ENCODE measurements around the gene ANKRD65. TPM values are rescaled to one million over a fixed set of nuclear protein-coding genes. Genes with fewer than 3 reads are reported as not detected.
A peak's percentile ranks its signal among the peaks of the same experiment; 100 is the strongest.
"Not testable (repeated sequence)": the region's sequence is repeated elsewhere in the genome, so short reads cannot be mapped to it uniquely, and the experiment has no call there.

ANKRD65 gene
- total and polyA plus RNA-seq, 3 experiments from 2014 or later = not detected

DNA sequence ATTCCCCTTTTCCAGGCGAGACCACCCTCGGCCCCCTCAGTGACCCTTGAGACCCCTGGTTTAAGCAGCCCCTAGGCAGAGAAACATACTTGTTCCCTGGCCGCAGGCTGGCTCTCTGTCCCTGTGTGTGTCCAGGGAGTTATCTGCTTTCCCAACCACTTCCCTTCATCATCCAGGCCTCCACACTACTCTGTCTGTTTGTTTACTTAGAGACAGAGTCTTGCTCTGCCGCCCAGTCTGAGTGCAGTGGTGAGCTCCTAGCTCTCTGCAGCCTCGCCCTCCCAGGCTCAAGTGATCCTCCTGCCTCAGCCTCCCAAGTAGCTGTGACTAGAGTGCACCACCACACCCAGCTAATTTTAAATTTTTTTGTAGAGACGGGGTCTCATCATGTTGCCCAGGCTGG, 8.6 kb upstream of the ANKRD65 start:
- DNase-seq = no peak
- H3K27ac Mint-ChIP-seq = peak overlapping the region in 1 of 8 donors; percentile 2
- no peaks in the 10 kb centered on the region for H3K9me3 ChIP-seq (ENCODE audit: low read length)
- ChIA-PET CTCF (interaction anchor here (2.1 kb wide), 1 partner anchor 11 kb away, joined by 5 read pairs; no protein-coding TSS in a partner anchor), POLR2A (no interaction called here)
- H3K27me3 ChIP-seq (ENCODE audit: insufficient read depth, low read length, poor library complexity, severe bottlenecking) = peaks cover 2% of the 10 kb centered on the region
- H3K27ac ChIP-seq (ENCODE audit: low read depth, low read length) = no peak overlapping the region
- peaks cover 19 to 29% of the 10 kb centered on the region in 2 donors for H3K27me3 Mint-ChIP-seq
- no peaks in the 10 kb centered on the region for H3K36me3 ChIP-seq (ENCODE audit: insufficient read depth, low read length)
- no peak overlapping the region for H3K4me3 Mint-ChIP-seq
- no peaks in the 10 kb centered on the region for H3K4me1 ChIP-seq (ENCODE audit: insufficient read depth, low read length)
- no peaks in the 10 kb centered on the region for H3K36me3 Mint-ChIP-seq
- peaks cover 3 to 7% (median 5%) of the 10 kb centered on the region in 3 donors for H3K4me1 Mint-ChIP-seq
- no peaks in the 10 kb centered on the region for H3K9me3 Mint-ChIP-seq
- no peak overlapping the region for H3K4me3 ChIP-seq (ENCODE audit: low read length)

DNA sequence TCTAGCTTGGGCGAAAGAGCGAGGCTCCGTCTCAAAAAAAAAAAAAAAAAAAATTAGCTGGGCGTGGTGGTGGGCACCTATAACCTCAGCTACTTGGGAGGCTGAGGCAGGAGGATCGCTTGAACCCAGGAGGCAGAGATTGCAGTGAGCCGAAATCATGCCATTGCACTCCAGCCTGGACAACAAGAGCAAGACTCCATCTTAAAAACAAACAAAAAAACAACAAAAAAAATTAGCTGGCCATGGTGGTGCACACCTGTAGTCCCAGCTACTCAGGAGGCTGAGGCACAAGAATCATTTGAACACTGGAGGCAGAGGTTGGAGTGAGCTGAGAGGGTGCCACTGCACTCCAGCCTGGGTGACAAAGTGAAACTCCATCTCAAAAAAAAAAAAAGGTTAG, 7.9 kb upstream of the ANKRD65 start:
- DNase-seq; H3K27me3 ChIP-seq (ENCODE audit: insufficient read depth, low read length, poor library complexity, severe bottlenecking); H3K4me1 Mint-ChIP-seq; H3K4me3 Mint-ChIP-seq; H3K4me1 ChIP-seq (ENCODE audit: insufficient read depth, low read length); H3K9me3 Mint-ChIP-seq; H3K27ac ChIP-seq (ENCODE audit: low read depth, low read length); H3K36me3 ChIP-seq (ENCODE audit: insufficient read depth, low read length); H3K36me3 Mint-ChIP-seq; H3K4me3 ChIP-seq (ENCODE audit: low read length); H3K9me3 ChIP-seq (ENCODE audit: low read length); H3K27ac Mint-ChIP-seq; POLR2A ChIA-PET: not testable (repeated sequence)
- CTCF ChIA-PET = interaction anchor here (1.0 to 2.1 kb wide), 2 partner anchors 11 to 15 kb away, joined by 4 to 5 read pairs; no protein-coding TSS in a partner anchor
- peaks cover 23 to 29% of the 10 kb centered on the region in 2 donors for H3K27me3 Mint-ChIP-seq

DNA sequence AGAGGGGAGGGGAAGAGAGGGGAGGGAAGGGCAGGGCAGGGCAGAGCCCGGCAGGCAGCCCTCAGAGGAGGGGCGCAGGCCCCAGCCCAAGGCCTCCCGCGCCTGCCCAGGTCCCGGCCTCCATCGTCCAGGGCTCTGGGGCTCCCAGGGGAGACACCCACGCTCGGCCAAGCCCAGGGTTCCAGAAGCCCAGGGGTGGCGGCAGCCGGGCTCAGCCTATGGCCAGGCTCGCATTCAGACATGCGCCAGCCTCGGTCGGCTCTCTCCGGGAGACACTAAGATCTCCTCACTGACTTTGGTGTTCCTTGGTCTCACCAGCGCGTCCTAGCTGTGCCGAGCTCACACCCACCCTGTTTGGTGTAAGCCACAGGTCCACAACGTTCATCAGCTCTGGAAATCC, 7.1 kb upstream of the ANKRD65 start:
- no peak overlapping the region for H3K4me3 ChIP-seq (ENCODE audit: low read length)
- Mint-ChIP-seq H3K27me3 (peaks cover 24 to 31% of the 10 kb centered on the region in 2 donors), H3K9me3 (no peaks in the 10 kb centered on the region), H3K4me1 (peaks cover 3 to 7% (median 5%) of the 10 kb centered on the region in 3 donors), H3K4me3 (peak overlapping the region in 4 of 7 donors; percentile 13 to 68 (median 50)), H3K36me3 (no peaks in the 10 kb centered on the region), H3K27ac (peak overlapping the region in 1 of 8 donors; percentile 70)
- DNase-seq = no peak
- no peaks in the 10 kb centered on the region for H3K4me1 ChIP-seq (ENCODE audit: insufficient read depth, low read length)
- no peak overlapping the region for H3K27ac ChIP-seq (ENCODE audit: low read depth, low read length)
- POLR2A ChIA-PET = no interaction called here
- no peaks in the 10 kb centered on the region for H3K27me3 ChIP-seq (ENCODE audit: insufficient read depth, low read length, poor library complexity, severe bottlenecking)
- H3K9me3 ChIP-seq (ENCODE audit: low read length) = no peaks in the 10 kb centered on the region
- H3K36me3 ChIP-seq (ENCODE audit: insufficient read depth, low read length) = no peaks in the 10 kb centered on the region
- CTCF ChIA-PET = interaction anchor here (1.0 to 2.1 kb wide), 2 partner anchors 12 to 14 kb away, joined by 4 to 5 read pairs; no protein-coding TSS in a partner anchor

DNA sequence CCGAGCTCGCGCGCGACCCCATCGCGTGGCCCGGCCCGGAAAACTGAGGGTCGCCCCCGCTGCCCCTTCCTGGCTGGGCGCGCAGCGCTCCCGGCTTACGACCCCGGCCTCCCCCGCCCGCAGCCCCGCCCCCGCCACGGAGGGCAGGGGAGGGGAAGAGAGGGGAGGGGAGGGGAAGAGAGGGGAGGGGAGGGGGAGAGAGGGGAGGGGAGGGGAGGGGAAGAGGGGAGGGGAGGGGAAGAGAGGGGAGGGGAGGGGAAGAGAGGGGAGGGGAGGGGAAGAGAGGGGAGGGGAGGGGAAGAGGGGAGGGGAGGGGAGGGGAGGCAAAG, 6.7 kb upstream of the ANKRD65 start:
- H3K36me3 Mint-ChIP-seq = no peaks in the 10 kb centered on the region
- Histone ChIP-seq H3K27me3 (ENCODE audit: insufficient read depth, low read length, poor library complexity, severe bottlenecking) (no peaks in the 10 kb centered on the region), H3K9me3 (ENCODE audit: low read length) (no peaks in the 10 kb centered on the region), H3K27ac (ENCODE audit: low read depth, low read length) (no peak overlapping the region), H3K36me3 (ENCODE audit: insufficient read depth, low read length) (no peaks in the 10 kb centered on the region), H3K4me3 (ENCODE audit: low read length) (no peak overlapping the region), H3K4me1 (ENCODE audit: insufficient read depth, low read length) (no peaks in the 10 kb centered on the region)
- no peak for DNase-seq
- H3K27ac Mint-ChIP-seq = no peak overlapping the region
- no peaks in the 10 kb centered on the region for H3K9me3 Mint-ChIP-seq
- CTCF ChIA-PET = no interaction called here
- POLR2A ChIA-PET = no interaction called here
- H3K27me3 Mint-ChIP-seq = peaks cover 28 to 35% of the 10 kb centered on the region in 2 donors
- no peak overlapping the region for H3K4me3 Mint-ChIP-seq
- H3K4me1 Mint-ChIP-seq = peaks cover 3 to 11% (median 5%) of the 10 kb centered on the region in 3 donors

DNA sequence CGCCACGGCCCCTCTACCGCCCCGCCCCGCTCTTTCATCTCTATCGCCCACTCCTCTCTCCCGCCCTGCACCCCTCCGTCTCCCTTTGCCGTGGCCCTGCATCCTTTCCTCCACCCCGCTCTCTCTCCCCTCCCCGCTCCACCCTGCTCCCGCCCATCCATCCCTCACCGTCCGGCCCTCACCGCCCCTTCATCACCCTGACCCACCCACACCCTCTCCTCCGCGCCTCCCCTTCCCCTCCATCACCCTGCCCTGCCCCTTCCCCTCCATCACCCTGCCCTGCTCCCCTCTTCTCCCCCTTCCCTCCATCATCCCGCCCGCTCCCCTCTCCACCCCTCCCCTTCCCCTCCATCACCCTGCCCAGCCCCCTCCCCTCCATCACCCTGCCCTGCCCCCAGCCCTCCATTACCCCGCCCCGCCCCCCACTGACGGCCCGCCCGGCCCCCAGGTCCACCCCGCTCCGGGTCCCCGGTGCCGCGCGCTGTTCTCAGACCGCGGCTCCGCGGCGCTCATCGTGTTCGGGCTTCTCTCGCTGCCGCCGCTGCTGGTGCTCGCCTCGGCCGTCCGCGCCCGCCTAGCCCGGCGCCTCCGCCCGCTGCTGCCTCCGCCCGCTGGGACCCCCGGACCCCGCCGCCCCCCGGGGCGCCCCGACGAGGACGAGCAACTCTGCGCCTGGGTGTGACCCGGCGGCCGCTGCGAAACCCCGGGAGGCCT, 6.2 kb upstream of the ANKRD65 start:
- DNase-seq = no peak
- Mint-ChIP-seq H3K4me3 (no peak overlapping the region), H3K27me3 (peaks cover 31 to 37% of the 10 kb centered on the region in 2 donors), H3K9me3 (no peaks in the 10 kb centered on the region), H3K27ac (no peak overlapping the region), H3K36me3 (no peaks in the 10 kb centered on the region), H3K4me1 (peaks cover 3 to 13% (median 5%) of the 10 kb centered on the region in 3 donors)
- Histone ChIP-seq H3K9me3 (ENCODE audit: low read length) (no peaks in the 10 kb centered on the region), H3K36me3 (ENCODE audit: insufficient read depth, low read length) (no peaks in the 10 kb centered on the region), H3K4me1 (ENCODE audit: insufficient read depth, low read length) (no peaks in the 10 kb centered on the region), H3K4me3 (ENCODE audit: low read length) (no peak overlapping the region), H3K27ac (ENCODE audit: low read depth, low read length) (no peak overlapping the region), H3K27me3 (ENCODE audit: insufficient read depth, low read length, poor library complexity, severe bottlenecking) (no peaks in the 10 kb centered on the region)
- ChIA-PET POLR2A (no interaction called here), CTCF (no interaction called here)

DNA sequence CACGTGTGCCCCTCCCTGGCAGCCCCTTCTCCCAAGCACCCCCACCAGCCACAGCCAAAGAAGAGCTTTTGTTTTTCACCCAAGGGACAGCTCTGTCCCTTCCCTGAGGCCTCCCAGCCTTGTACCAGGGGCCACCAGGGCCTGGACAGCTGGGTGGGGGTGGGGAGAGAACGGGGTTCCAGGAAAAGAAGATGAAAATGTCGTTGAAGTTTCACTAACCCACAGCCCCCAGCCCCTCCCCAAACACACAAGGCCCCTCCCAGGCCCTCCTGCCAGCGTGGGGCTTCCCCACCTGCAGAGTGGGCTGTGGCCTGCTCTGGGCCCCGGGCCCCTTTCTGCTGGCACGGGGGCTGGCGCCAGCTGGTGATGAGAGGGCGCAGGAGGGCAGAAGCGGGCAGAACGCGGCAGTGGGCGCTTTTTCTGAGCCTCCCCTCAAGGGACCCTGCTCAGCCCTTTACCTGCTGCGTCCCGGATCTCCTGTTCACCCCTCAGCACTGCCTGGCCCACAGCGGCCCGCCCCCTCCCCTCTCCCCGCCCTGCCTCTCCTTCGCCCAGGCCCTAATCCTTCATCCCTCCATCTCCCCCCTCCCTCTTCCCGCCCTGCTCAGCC, 5.5 kb upstream of the ANKRD65 start:
- Mint-ChIP-seq H3K9me3 (no peaks in the 10 kb centered on the region), H3K27me3 (peaks cover 31 to 40% of the 10 kb centered on the region in 2 donors), H3K4me3 (peak overlapping the region in 1 of 7 donors; percentile 48), H3K4me1 (peaks cover 3 to 13% (median 5%) of the 10 kb centered on the region in 3 donors), H3K27ac (no peak overlapping the region), H3K36me3 (no peaks in the 10 kb centered on the region)
- ChIA-PET POLR2A (interaction anchor here (0.6 kb wide), 2 partner anchors 20 to 468 kb away, joined by 3 to 4 read pairs; partner anchors contain the start of genes MRPL20 and NOC2L), CTCF (no interaction called here)
- Histone ChIP-seq H3K4me1 (ENCODE audit: insufficient read depth, low read length) (no peaks in the 10 kb centered on the region), H3K27me3 (ENCODE audit: insufficient read depth, low read length, poor library complexity, severe bottlenecking) (no peaks in the 10 kb centered on the region), H3K9me3 (ENCODE audit: low read length) (no peaks in the 10 kb centered on the region), H3K27ac (ENCODE audit: low read depth, low read length) (no peak overlapping the region), H3K36me3 (ENCODE audit: insufficient read depth, low read length) (no peaks in the 10 kb centered on the region), H3K4me3 (ENCODE audit: low read length) (no peak overlapping the region)
- DNase-seq = no peak

DNA sequence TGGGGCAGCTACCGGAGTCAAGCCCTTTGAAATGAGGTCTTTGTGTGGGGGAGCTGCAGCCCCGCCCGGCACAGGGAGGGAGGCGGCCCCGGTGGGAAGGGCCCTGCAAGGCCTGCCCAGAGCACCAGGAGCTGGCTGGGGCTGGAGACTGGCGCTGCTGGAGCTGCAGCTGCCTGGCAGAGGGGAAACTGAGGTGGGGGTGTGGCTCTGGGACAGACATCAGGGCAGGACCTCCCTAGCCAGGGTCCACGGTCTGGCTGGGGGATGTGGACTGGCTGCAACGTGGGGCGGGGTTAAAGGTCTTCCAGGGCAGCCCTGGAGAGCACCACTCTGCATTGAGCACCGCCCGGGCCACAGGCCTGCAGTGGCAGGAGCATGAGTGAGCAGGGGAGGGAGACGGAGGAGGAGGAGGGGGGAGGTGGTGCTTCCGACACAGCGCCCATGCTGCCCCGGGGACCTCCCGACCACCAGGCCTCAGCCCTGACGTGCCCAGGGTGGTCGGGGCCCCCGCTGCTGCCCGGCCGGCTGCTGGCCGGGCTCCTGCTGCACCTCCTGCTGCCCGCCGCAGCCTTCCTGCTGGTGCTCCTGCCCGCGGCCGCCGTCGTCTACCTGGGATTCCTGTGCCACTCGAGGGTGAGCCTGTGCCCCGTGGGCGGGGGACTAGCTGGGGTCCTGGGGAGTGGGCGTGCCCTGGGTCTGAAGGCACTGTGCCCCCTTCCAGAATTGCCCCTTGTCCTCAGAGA, 4.8 kb upstream of the ANKRD65 start:
- Histone ChIP-seq H3K27ac (ENCODE audit: low read depth, low read length) (no peak overlapping the region), H3K4me3 (ENCODE audit: low read length) (no peak overlapping the region), H3K4me1 (ENCODE audit: insufficient read depth, low read length) (no peaks in the 10 kb centered on the region), H3K9me3 (ENCODE audit: low read length) (no peaks in the 10 kb centered on the region), H3K36me3 (ENCODE audit: insufficient read depth, low read length) (no peaks in the 10 kb centered on the region), H3K27me3 (ENCODE audit: insufficient read depth, low read length, poor library complexity, severe bottlenecking) (no peaks in the 10 kb centered on the region)
- DNase-seq = no peak
- H3K27me3 Mint-ChIP-seq = peaks cover 31 to 40% of the 10 kb centered on the region in 2 donors
- no peaks in the 10 kb centered on the region for H3K9me3 Mint-ChIP-seq
- H3K4me3 Mint-ChIP-seq = peak overlapping the region in 1 of 7 donors; percentile 48
- no peaks in the 10 kb centered on the region for H3K36me3 Mint-ChIP-seq
- peaks cover 3 to 13% (median 5%) of the 10 kb centered on the region in 3 donors for H3K4me1 Mint-ChIP-seq
- H3K27ac Mint-ChIP-seq = no peak overlapping the region
- CTCF ChIA-PET = no interaction called here
- POLR2A ChIA-PET = interaction anchor here (0.6 kb wide), 2 partner anchors 19 to 467 kb away, joined by 3 to 4 read pairs; partner anchors contain the start of genes MRPL20 and NOC2L

DNA sequence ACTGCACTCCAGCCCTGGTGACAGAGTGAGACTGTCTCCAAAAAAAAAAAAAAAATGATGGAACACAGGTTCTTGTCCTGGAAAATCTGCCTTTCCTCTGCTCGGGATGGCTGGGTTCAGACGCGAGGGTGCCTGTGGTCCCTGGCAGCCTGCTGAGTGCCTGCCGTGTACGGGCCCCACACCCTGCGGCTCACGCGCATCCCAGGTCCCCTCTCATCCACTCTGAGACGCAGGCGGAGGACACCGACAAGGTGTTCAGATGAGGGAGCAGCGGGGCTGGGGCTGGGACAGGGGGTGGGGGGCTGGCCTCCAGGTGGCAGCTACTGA, 4.3 kb upstream of the ANKRD65 start:
- H3K4me3 Mint-ChIP-seq = no peak overlapping the region
- no peaks in the 10 kb centered on the region for H3K36me3 Mint-ChIP-seq
- ChIA-PET POLR2A (no interaction called here), CTCF (no interaction called here)
- peaks cover 3 to 13% (median 5%) of the 10 kb centered on the region in 3 donors for H3K4me1 Mint-ChIP-seq
- no peaks in the 10 kb centered on the region for H3K9me3 Mint-ChIP-seq
- no peaks in the 10 kb centered on the region for H3K36me3 ChIP-seq (ENCODE audit: insufficient read depth, low read length)
- H3K27ac ChIP-seq (ENCODE audit: low read depth, low read length) = no peak overlapping the region
- H3K4me3 ChIP-seq (ENCODE audit: low read length) = no peak overlapping the region
- H3K27me3 Mint-ChIP-seq = peaks cover 31 to 40% of the 10 kb centered on the region in 2 donors
- H3K4me1 ChIP-seq (ENCODE audit: insufficient read depth, low read length) = no peaks in the 10 kb centered on the region
- H3K9me3 ChIP-seq (ENCODE audit: low read length) = no peaks in the 10 kb centered on the region
- H3K27me3 ChIP-seq (ENCODE audit: insufficient read depth, low read length, poor library complexity, severe bottlenecking) = no peaks in the 10 kb centered on the region
- no peak for DNase-seq
- peak overlapping the region in 1 of 8 donors; percentile 29 for H3K27ac Mint-ChIP-seq
